Endothelial cell of umbilical vein (primary cell): ENCODE data around the gene PLA2G2A.

Experiments used
- CTCF ChIP-seq, 2 donors: IDR thresholded peaks; 1 replicate in 1 of 2; 2 replicates in 1 of 2; pipeline ENCODE4 v1.5.1; 2011; ENCODE audit warnings: low read length in 2 of 2, mild to moderate bottlenecking in 2 of 2, moderate library complexity in 2 of 2, control low read depth in 1 of 2, inconsistent platforms in 1 of 2, low read depth in 1 of 2; ENCODE audit not compliant: insufficient read depth in 1 of 2; ENCODE audit errors: extremely low read depth in 1 of 2
- POLR2AphosphoS5 ChIP-seq: IDR thresholded peaks from 2 replicates; pipeline ENCODE4 v1.6.1; 2012; ENCODE audit warnings: low read depth, mild to moderate bottlenecking, control low read depth, low read length, moderate library complexity; ENCODE audit not compliant: insufficient read depth

GRCh38 chr1:19979494-19979977 lies at the start of gene PLA2G2A:
- TF ChIP-seq CTCF (IDR thresholded peaks at IDR 0.05; ENCODE audit: extremely low read depth in 1 of 2, insufficient read depth in 1 of 2, low read depth in 1 of 2, low read length in 2 of 2) (no peak), POLR2AphosphoS5 (no peak)
